GM10248 (cell line): ENCODE results near the gene DLGAP1.

Experiments
- CTCF ChIA-PET: fragments of 300-600 bp; sonication (Branson Sonifier 250); formaldehyde crosslinking; extraction: SDS; loops from one replicate; lab custom pipeline; 2021; ENCODE audit warnings: antibody characterized with exemption; lab: Yijun Ruan, JAX
- POLR2A ChIA-PET: fragments of 350-650 bp; sonication (Branson Sonifier 250); formaldehyde crosslinking; extraction: SDS; loops from one replicate; lab custom pipeline; 2020; ENCODE audit warnings: antibody characterized with exemption; lab: Yijun Ruan, JAX
- DNase-seq: peaks from one replicate; pipeline ENCODE4 v3.0.0; 2012; ENCODE audit errors: extremely low spot score
- TF ChIP-seq, protein P1 (sequence below): IDR thresholded peaks from 2 replicates; pipeline ENCODE4 v1.5.1; 2012; ENCODE audit warnings: mild to moderate bottlenecking, low read depth; ENCODE audit errors: extremely low read depth, missing control alignments, control extremely low read depth

The DLGAP1 gene

DNA sequence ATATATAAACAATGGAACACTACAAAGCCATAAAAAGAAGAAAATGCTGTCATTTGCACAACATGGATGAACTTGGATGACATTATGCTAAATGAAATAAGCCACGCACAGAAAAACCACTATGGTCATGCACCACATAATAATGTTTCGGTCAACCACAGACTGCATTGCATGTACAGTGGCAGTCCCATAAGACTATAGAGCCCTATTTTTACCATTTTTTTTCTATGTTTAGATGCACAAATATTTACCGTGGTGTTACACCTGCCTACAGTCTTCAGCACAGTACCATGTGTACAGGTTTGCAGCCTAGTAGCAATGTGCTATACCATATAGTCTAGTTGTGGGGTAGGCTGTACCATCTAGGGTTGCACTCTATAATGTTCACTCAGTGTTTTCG lies 476.1 kb downstream of the DLGAP1 start:
- DNase-seq = no peak
- ChIA-PET CTCF (interaction anchor here (1.6 kb wide), 1 partner anchor 16 kb away, joined by 6 read pairs; no protein-coding TSS in a partner anchor), POLR2A (no interaction called here)
- TF ChIP-seq, protein P1, sequence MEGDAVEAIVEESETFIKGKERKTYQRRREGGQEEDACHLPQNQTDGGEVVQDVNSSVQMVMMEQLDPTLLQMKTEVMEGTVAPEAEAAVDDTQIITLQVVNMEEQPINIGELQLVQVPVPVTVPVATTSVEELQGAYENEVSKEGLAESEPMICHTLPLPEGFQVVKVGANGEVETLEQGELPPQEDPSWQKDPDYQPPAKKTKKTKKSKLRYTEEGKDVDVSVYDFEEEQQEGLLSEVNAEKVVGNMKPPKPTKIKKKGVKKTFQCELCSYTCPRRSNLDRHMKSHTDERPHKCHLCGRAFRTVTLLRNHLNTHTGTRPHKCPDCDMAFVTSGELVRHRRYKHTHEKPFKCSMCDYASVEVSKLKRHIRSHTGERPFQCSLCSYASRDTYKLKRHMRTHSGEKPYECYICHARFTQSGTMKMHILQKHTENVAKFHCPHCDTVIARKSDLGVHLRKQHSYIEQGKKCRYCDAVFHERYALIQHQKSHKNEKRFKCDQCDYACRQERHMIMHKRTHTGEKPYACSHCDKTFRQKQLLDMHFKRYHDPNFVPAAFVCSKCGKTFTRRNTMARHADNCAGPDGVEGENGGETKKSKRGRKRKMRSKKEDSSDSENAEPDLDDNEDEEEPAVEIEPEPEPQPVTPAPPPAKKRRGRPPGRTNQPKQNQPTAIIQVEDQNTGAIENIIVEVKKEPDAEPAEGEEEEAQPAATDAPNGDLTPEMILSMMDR = no peak

DNA sequence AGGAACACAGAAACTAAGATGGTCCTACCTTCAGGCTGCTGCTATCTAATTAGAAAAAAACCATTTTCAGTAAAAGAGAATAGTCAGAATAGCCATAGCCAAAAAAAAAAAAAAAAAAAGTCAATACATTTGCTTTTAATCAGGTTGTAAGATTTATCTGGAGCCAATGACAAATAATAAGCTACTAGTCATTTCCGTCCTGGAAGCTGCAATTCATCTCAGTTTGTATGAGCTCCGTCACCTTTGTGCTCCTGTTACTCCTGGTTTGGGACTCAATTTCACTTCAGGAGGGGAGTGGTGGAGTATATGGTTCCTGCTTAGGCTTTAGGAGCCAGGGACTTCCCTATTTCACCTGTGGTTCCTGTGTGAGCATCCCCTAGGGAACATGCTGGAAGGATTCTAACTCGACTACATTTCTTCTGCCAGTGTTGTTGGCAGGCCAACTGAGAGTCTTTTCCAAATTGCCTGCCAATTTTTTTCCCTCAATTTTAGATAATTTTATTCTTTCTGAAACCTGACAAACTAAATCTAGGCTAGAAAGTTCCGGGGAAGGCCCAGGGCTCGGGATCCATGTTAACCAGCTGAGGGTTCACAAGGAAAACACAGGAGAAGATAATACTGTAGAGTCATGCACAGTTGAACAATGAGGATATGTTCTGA lies 481.8 kb downstream of the DLGAP1 start:
- ChIA-PET CTCF (no interaction called here), POLR2A (no interaction called here)
- TF ChIP-seq, protein P1 = no peak
- no peak for DNase-seq

DNA sequence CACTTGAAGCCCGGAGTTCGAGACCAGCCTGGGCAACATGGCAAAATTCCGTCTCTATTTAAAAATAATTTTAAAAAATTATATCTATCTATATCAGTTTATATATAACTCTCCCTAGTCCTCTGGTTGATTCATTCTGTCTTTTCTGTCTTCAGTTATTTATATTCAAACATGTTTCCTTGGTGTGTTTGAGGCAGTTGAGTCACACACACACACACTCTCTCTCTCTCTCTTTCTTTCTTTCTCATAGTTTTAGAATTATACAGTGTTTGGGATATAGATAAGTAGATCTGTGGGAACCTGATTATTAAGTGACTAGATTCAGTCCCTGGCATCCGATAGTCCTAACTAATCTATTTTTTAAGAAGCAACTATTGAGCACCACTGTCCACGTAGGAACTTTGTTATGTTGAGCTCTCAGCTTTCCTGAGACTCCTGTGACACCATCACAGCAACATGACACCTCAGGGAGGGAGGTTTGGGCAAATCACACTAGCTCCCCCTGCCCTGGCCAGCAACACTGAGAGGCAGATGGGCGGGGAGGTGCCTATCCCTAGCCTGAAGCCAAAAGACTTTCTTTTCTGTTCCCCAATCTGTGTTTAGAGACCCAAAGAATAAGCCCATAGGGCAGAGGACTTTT lies 482.7 kb downstream of the DLGAP1 start:
- TF ChIP-seq, protein P1 = no peak
- ChIA-PET POLR2A (no interaction called here), CTCF (no interaction called here)
- DNase-seq = no peak

DNA sequence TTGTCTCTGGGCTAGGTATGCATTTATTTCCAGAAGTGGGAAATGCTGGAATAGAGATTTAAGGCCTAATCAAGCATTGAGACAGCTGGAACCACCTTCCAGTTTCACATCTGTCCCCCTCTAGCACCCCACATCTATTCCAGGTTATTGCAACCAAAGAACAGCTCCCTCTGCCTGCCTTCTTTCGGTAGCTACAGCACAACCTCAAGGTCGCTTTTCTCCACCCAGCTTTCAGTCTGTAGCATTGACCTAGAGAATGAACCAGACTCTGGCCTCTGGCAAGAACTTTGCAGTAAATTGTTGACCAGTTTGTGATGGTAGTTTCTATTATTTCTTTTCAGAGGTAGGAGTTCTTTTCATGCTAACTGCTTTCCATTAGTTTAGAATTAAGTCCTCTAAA lies 484.2 kb downstream of the DLGAP1 start:
- CTCF ChIA-PET = interaction anchor here (1.1 kb wide), 1 partner anchor 13 kb away, joined by 3 read pairs; no protein-coding TSS in a partner anchor
- POLR2A ChIA-PET = no interaction called here
- DNase-seq = no peak
- TF ChIP-seq, protein P1 = no peak

DNA sequence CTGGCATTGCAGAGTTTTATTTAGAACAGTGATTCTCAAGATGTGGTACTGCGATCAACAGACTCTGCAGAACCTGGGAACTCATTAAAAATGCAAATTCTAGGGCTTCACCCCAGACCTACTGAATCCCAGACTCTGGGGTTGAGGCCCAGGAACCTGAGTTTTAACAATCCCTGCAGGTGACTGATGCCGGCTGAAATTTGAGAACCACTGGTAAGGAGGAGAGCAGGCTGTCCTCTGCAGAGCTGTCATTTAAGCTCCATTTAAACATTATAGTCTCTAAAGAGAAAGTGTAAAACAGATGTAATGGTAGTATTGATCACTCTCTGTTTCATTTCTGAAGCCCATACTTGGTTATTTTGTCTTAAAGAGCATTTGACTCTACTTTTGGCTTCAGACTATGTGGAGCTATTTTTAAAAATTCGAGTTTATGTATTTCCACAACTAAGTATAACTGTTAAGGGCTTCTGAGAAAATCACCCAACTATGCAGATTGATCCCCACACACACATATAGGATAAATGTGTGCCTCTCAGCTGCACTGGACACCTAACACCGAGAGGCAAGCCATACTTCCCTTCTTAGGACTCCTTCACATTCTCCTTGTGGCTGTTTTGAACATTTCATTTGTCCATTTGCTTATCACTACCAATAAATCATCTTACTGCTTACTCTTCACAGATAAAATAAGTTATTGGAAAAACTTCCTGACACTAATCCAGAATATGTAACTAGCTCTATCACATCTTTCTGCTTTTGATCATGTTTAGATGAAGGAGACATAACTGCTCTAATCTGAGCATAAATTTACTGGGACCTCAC lies 487.5 kb downstream of the DLGAP1 start:
- ChIA-PET POLR2A (no interaction called here), CTCF (interaction anchor here (0.9 to 1.1 kb wide), 2 partner anchors 17 to 28 kb away, joined by 3 read pairs; no protein-coding TSS in a partner anchor)
- TF ChIP-seq, protein P1 = no peak
- DNase-seq = no peak

DNA sequence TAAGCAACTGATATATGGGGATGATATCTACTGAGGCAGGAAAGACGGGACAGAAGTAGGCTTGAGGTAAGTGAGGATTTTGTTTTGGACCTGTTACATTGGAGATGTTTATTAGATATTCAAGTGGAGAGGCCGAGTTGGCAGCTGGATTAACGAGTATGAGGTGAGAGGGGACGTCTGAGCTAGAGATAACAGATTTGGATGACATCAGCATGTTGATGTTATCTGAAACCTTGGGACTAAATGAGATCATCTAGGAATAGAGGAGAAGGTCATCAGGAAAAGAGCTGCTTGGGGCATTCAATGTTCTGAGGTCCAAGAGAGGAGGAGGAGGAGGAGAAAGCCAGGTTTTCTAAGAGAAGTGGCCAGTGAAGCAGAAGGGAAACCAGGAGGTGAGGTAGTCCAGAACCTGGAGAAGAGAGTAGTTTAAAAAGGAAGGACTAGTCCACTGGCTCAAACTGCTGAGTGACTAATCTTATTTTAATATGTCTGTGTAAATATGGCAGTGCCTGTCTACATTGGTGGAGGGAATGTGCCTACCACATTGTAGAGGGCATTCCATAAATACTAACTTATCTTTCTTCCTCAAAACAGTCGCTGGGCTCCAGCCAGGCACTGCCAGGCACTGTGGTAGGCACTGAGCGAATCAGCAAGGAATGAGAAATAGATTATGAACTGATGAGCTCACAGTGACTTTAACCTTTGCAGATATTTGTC lies 488.3 kb downstream of the DLGAP1 start:
- TF ChIP-seq, protein P1 = no peak
- no peak for DNase-seq
- ChIA-PET CTCF (interaction anchor here (0.9 to 1.2 kb wide), 3 partner anchors 16 to 69 kb away, joined by 3 read pairs; no protein-coding TSS in a partner anchor), POLR2A (no interaction called here)
